Measurements from ENCODE around the gene IL18R1.

- TF ChIP-seq, protein P1, sequence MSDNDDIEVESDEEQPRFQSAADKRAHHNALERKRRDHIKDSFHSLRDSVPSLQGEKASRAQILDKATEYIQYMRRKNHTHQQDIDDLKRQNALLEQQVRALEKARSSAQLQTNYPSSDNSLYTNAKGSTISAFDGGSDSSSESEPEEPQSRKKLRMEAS (IDR thresholded peaks at IDR 0.05) = no peak
- no peak for TF ChIP-seq CTCF (IDR thresholded peaks at IDR 0.05; ENCODE audit: low read depth, low read length, missing input control)
- no peak for TF ChIP-seq GABPA (IDR thresholded peaks at IDR 0.05 in 1 of 2, conservative IDR thresholded peaks at IDR 0.05 in 1 of 2)
- TF ChIP-seq, protein P2, sequence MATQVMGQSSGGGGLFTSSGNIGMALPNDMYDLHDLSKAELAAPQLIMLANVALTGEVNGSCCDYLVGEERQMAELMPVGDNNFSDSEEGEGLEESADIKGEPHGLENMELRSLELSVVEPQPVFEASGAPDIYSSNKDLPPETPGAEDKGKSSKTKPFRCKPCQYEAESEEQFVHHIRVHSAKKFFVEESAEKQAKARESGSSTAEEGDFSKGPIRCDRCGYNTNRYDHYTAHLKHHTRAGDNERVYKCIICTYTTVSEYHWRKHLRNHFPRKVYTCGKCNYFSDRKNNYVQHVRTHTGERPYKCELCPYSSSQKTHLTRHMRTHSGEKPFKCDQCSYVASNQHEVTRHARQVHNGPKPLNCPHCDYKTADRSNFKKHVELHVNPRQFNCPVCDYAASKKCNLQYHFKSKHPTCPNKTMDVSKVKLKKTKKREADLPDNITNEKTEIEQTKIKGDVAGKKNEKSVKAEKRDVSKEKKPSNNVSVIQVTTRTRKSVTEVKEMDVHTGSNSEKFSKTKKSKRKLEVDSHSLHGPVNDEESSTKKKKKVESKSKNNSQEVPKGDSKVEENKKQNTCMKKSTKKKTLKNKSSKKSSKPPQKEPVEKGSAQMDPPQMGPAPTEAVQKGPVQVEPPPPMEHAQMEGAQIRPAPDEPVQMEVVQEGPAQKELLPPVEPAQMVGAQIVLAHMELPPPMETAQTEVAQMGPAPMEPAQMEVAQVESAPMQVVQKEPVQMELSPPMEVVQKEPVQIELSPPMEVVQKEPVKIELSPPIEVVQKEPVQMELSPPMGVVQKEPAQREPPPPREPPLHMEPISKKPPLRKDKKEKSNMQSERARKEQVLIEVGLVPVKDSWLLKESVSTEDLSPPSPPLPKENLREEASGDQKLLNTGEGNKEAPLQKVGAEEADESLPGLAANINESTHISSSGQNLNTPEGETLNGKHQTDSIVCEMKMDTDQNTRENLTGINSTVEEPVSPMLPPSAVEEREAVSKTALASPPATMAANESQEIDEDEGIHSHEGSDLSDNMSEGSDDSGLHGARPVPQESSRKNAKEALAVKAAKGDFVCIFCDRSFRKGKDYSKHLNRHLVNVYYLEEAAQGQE (IDR thresholded peaks at IDR 0.05) = no peak
- no peak for TF ChIP-seq EGR1 (IDR thresholded peaks at IDR 0.05; ENCODE audit: low read depth in 2 of 2)
- no peak for TF ChIP-seq RAD21 (IDR thresholded peaks at IDR 0.05)
These were observed 45.9 kb downstream of the IL18R1 start for GRCh38 chr2:102401456-102401855.
